ENCODE measurements around the gene TRIM60.
"Not testable (repeated sequence)": the region's sequence is repeated elsewhere in the genome, so short reads cannot be mapped to it uniquely, and the experiment has no call there.

TRIM60 gene

DNA sequence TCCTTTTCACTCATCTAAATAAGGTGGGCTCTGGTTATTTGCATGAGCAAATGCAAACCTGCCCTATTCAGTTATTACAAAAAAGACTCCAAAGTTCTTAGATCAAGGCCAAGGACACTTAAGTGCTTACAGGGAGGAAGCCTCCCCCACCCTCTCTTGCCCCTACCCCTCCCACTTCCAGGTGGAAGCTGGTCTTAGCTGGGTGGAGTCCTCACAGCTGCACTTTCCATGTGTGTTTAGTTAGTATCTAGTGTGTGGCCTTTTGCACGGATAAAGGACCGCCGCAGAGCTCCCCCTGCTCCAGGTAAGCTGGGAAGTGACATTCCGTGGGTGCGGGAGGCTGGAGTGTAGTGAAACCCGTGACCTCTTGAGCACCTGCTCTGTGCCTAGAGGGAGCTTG, 21.8 kb downstream of the TRIM60 start, which contains the start of gene TRIM75:
TRIM75 (plus strand) TSS at position 222 of the 400 bp plus-strand sequence. CDS start 5,282 bp downstream, outside the sequence.
- DNase-seq (ENCODE audit: low read depth) = no peak

DNA sequence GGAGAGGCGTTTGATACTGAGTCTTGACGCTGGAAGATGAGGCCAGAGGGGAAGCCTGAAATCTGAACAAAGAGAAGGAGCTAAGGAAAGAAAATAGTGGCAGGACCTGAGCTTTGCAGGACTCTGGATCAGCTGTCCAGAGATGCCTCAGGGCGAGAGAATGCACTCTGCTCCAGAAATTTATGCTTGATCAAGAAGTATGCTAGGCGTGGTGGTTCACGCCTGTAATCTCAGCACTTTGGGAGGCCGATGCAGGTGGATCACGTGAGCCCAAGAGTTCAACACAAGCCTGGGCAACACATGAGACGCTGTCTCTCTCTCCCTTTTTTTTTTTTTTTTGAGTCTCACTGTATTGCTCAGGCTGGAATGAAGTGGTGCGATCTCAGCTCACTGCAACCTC, 23.8 kb downstream of the TRIM60 start:
- no peak for DNase-seq (ENCODE audit: low read depth)

DNA sequence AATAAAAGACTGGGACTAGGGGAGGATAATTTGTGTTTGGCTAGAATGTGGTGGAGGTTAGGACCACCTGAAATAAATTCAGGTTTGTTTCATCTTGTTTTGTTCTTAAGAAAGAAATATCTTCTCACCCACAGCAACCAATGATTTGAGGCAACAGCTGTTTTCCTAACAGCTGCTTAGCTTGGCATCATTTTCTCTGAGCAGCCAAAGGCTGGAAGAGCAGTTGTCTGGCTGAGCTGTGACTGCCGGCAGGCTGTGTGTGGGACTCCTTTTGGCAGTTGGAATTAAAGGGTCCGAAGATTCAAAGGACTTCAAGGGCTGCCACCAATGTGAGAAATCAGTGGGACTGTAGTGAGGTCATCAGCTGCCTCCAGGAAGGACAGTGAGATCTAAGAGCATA, 26.9 kb downstream of the TRIM60 start:
- DNase-seq (ENCODE audit: low read depth) = no peak

- DNase-seq (ENCODE audit: low read depth) = no peak
These were observed 27.6 kb downstream of the TRIM60 start for GRCh38 chr4:165059386-165059785.

DNA sequence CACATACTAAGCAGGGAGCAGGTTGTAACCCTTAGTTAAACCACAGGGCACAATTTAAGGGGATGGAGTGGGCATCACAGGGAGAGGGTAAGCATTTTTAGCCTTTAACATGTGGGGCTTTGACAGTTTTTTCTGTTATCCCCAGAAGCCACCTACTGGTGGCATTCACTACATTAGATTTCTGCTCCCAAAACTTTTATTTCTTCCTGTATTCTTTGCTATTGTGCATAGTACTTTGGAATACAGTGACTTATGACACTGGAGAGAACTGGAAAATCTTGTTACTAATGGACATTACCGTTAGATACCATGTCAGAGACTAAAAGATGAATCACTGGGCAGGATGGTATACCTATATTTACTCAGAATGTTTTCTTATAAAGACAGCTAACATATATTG, 29.1 kb downstream of the TRIM60 start:
- DNase-seq (ENCODE audit: low read depth) = no peak

DNA sequence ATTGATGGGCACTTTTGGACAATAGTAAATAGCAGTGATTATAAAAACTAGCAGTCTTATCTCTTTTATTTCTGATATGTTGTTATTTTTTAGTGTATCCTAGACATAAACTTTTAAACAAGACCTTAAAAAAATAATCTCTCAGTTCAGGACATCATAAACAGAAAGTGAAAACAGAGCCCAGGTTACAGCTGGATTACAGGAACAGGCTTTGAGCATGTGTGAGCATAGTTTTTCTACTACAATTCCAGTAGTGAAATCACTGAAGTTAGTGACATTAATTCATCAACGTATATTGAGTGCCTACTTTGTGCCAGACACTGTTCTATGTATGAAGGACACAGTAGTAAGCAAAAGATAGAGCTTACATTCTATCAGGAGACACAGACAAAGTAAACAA, 38.8 kb downstream of the TRIM60 start:
- no peak for DNase-seq (ENCODE audit: low read depth)

GRCh38 chr4:165073346-165073745, 41.5 kb downstream of the TRIM60 start:
- DNase-seq (ENCODE audit: low read depth) = not testable (repeated sequence)

DNA sequence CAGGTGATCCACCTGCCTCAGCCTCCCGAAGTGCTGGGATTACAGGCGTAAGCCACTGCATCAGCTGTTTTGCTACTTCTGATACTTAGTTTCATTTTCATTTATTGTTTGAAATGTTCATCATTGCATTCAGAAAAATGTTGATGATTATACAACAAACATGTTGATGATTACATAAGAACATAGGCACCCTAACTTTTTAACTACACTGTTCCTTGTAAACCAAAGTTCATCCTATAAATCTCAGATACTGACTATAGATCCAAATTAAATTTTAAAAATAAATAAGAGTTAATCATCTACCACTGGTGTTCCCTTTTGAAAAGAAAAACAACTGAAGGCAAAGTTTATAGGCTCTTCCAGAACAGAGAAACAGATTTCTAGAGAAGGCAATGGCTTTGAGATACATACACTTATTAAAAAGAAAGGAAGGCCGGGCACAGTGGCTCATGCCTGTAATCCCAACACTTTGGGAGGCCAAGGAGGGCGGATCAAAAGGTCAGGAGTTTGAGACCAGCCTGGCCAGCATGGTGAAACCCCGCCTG, 45.3 kb downstream of the TRIM60 start:
- DNase-seq (ENCODE audit: low read depth) = no peak

GRCh38 chr4:165079476-165079875, 47.7 kb downstream of the TRIM60 start:
- DNase-seq (ENCODE audit: low read depth) = no peak

DNA sequence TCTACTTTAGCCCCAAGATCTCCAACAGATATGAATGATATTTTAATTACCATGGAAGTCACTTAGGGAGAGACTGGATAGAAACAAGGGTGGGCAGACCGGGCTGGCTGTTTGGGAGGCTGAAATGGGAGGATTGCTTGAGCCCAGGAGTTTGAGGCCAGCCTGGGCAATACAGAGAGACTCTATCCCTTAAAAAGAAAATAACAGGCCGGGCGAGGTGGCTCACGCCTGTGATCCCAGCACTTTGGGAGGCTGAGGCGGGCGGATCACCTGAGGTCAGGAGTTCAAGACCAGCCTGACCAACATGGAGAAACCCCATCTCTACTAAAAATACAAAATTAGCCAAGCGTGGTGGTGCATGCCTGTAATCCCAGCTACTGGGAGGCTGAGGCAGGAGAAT, 53.0 kb downstream of the TRIM60 start:
- not testable (repeated sequence) for DNase-seq (ENCODE audit: low read depth)

DNA sequence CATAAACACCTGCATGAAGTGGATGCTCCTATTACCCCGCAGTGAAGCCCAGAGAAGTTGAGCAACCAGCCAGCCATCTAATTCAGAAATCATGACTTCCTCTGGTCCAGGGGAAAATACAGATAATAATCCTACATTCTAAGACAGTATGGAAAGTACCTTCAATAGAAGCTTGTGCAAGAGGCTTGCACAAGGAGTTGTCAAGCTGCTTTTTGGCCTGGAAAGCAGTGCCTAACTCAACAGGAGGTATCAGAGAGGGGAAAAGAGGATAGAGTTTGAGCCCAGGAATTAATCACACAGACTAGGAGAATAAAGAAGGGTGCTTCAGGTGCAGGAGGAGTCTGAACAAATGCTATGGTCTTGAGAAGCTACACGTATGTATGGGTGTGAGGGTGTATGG, 54.1 kb downstream of the TRIM60 start:
- DNase-seq (ENCODE audit: low read depth) = no peak

GRCh38 chr4:165088366-165088765, 56.6 kb downstream of the TRIM60 start:
- DNase-seq (ENCODE audit: low read depth) = no peak
